HG03025 (cell line): ENCODE data around the gene FAM20C.
"Not testable (repeated sequence)": the region's sequence is repeated elsewhere in the genome, so short reads cannot be mapped to it uniquely, and the experiment has no call there.

Source experiments
- ATAC-seq: cut with Tn5 transposase; IDR thresholded peaks from one replicate; pipeline ENCODE4 v1.9.1; 2021; ENCODE audit warnings: mild to moderate bottlenecking, moderate library complexity; ENCODE audit not compliant: unreplicated experiment, low FRiP score

FAM20C gene

DNA sequence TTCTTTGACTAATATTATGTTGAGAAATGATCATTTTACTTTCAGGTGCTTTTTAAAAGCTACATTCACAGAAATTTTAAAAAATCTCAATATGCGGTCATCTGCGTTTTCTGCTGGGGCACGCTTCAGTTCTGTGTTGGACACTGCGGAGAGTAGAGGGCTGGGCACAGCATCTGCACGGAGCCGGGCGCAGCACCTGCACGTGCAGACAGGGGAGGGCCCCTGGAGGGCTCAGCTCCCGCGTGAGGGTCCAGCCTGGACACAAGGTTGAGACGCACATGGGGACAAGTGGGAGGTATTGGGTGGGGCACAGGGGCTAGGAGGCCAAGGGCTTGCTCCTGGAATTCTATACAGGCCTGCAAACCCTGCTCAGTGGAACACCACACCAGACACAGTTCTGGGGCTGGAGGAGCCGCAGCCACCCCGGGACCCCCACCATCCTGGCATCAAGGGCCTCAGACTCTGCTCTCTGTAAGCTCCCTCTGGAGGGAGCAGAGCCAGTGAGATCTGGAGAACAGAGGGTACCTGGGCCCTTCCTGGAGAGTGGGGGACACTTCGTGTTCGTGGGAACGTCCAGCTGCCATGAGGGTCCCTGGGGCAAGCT, 20.4 kb upstream of the FAM20C start:
- no peak for ATAC-seq

DNA sequence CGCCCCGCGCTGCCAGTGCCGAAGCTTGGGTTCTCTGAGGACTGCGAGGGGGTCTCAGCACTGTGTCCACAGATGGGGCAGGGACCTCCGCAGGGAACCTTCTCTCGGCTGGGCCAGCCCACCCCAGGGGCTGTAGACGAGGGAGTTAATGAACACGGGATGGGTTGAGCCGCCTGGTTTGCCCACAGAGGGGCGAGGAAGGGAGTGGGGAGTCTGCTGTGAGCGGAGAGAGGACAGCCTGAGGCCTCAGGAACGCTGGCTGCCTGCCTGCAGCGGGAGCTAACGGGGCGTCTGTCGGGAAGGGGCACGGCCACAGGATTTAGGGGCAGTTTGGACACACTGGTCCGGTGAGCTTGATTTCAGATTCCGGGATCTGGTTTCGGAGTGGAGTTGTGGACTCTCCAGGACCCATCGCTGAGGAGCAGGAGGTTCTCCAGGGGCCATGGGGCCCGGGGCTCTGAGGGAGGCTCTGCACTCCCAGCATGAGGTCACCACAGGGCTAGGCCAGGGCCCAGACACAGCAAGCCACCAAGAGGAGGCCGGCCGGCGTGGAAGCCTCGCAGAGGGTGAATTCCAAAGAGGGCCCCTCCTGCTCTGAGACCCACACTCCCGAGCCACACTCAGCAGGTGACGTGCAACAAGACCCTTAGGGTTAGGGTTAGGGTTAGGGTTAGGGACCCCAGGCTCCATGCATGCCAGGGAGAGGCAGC, 19.0 kb upstream of the FAM20C start:
- ATAC-seq: no peak

DNA sequence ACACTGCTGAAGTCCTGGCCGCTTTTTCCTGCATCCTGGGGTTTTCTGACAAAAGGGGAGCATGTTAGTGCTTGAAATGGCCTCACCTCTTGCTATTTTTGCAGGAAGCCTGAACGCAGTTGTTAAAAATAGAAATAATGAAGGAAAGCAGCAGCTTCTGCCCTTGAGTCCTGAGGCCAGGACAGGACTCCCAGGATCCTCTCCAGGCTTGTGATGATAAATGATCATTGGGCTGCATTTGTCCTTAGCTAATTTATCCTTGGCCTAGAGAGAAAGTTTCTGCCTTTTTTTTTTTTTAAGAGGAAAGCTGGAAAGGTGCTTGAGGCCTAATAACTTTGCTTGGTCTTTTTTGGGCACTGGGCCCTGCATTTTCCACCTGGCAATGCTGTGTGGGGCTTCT, 17.7 kb upstream of the FAM20C start:
- ATAC-seq: no peak

DNA sequence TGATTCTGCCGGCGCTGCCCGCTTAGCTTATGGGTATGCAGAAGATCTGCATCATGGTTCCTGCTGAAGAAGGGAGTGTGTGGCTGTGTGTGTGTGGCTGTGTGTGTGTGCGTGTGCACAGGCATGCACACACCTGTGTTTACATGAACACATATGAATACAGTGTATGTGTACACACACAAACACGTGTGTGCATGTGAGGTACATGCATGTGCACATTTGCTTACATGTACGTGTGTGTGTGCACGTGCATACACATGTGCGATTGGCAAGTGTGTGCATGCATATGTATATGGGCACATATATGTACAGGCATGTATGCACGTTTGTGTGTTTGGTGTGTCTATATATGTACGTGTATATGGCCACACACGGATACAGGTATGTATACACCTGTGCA, 16.4 kb upstream of the FAM20C start:
- ATAC-seq: no peak

DNA sequence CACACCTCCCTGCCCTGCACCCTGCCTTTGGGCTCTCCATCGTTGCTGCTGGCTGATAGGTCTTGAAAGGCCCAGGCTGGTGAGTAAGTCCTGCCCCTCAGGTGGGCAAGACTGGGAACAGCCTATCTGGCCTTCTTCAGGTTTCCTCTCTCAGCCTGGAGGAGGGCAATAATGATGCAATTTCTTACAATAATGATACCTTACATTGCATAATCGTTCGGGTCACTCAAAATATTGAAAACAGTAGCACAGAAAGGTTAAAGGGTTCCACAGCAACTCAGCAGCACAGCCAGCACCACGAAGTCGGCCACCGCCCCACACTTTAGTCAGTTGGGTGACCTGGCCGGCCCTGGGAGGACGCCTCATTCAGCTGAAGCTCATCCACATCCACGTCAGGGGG, 16.0 kb upstream of the FAM20C start:
- no peak for ATAC-seq

DNA sequence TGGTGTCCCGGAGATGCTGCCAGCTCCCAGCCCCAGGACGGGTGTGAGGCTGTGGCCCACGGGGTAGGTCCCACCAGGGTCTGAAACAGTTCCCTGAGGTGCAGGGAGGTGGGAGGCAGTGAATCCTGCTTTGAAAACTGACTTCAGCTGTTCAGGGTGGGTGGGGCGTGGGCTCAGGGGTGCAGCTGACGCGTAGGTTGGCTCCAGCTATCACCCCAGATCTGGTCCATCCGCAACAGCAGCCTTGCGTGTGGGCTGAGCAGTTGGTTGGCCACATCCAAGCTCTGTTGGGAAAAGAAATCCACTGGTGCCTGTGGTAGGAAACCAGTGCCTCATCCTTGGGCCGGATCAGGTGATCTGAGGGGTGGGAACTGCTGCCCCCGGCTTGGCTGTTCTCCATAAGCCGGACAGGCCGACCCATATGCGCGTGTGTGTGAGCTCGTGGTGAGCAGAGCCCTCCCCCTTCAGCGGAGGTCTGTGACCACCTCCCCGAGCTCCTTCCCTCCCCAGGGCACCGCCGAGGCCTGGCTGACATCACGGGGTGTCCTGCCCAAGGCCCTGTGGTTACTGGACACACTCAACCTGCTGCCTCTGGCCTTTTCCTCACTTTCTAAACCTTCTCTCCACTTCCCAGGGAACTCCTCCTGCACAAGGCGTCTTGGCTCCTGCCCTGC, 15.4 kb upstream of the FAM20C start:
- ATAC-seq: no peak

DNA sequence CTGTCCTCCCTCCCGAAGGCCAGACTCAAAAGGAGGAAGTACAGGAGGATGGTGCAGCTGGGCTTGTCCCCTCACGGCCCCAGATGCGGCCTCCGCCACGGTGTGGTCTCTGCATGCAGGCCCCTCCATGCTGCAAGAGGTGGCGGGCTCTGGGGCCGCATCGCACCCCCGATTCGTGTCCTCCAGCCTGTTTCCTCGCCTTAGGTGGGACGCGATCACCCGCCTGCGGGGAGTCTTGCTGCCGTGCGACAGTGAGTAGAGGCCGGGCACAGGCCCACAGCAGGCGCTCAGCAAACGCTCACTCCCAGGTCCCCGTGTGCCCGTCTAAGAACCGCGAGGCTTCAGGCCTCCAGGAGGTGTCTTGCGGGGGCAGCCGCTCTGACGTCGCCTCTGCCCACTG, 13.9 kb upstream of the FAM20C start:
- ATAC-seq: no peak

DNA sequence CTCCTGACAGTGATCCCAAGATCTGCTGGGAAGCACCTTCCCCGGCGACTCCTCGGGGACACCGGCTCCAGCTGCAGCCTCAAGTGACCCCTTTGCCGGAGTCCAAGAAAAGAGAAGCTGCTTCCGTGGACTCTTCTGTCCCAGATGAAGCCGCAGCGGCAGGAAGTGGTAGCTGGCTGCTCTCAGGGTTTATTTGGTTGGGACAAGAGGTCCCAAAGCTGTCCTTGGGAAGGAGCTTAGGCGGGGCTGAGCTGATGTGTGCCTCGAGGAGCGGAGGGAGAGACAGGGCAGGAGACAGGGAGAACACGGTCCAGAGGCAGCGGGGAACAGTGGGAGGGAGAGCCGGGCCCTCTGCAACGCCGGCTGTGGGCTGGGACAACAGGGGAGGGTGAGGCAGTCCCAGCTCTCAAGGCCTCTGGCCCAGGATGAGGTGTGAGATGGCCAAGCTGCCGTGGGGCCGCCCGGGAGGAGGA, 13.1 kb upstream of the FAM20C start:
- no peak for ATAC-seq

DNA sequence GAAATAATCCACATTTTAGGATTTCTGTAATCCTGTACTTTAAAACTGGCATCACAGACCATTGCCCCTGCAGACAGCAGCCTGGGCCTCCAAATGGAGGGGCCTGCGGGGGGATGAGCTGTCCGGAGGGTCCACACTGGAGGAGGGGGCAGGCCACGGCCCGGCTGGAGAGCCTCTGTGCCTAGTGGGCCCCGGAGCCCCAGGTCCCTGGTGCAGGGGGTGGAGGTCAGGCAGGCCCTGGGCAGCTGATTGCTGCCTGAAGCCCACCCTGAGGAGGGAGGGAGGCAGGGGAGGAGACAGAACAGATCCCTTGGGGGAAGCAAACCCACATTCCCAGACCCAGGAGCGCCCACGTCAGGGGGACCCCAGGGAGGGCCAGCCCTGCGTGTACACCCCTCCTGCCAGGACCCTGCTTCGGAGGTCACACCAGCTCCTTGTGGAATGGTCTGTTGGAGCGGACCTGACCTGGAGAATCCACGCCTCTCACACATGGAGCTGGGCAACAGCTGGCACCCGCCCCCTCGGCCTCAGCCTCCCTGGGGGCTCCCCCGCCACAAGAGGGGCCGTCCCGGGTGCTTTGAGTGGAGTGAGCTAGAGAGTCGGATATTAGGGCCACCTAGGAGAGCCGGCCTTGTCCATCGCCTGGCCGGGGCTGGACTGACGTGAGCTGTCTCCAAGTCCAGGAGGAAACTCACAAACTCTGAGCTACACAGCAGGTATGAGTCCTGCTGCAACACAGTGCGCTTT, 12.2 kb upstream of the FAM20C start:
- no peak for ATAC-seq

DNA sequence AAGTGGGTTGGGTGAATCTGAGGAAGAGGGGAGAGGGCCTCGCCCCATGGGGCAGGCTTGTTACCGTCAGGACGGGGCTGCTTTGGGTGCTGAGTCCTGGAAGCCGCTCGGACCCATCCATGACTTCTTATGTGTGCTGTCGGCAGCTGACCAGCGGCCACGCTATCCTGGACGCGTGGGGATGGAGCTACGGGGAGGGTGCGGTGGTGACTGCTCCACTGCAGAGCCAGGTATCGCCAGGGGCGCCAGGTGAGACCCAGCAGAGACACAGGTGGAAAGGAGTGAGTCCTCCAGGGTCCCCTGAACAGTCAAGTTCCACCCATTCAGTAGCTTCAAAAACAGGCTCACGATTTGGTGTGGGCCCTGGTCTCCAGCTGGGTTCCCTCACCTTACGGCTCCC, 10.6 kb upstream of the FAM20C start:
- no peak for ATAC-seq

DNA sequence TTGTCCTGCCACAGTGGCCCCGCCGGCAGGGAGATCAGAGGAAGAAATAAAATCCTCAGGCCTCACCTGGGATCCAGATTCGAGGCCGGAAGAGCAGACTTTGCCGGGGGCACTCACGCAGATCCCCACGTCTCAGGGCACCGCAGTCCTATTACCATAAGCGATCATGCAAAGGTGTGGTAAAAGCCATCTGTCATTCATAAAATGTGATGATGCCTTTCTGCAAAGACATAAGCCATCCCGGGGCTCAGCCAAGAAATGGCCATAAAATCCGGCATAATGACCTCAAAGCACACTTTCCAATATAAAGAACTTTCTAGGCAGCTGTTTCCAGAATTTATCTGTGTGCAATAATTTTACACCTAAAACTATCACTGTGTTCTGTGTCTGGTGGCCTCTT, 9.9 kb upstream of the FAM20C start:
- ATAC-seq: not testable (repeated sequence)

DNA sequence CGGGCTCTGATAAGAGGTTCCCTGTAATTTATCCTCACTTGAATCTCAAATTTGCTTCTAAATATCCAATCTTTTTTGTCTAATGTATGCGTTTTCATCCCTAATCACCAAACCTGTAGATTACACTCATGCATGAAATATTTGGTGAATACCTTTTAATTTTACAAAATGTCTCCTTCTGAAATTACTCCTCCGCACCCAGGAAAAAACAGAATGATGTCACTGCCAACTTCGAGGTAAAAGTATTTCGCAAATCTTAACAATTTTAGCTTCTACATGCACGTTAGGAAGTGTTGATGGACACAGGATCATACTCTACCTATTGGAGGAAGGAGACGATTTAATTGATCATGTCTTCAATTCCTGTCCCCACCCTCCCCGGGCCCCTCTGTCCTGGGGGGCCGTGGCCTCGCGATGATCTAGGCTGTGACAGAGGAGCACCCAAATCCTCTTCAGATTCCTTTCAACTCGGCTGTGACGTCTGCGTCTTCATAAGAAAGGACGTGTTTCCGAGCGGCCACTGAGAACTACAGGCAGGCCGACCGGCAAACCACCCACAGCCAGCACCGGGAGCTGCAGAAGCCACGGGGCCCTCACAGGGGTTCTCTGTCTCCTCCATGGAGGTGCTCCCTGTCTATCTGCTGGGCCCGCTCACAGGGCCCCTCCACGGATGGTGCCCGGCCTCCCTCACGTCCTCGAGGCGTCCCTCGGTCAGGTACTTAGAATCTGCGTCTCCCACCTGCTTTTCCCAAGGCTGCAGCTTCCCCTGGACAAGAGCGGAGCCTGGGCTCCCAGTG, 8.7 kb upstream of the FAM20C start:
- no peak for ATAC-seq

DNA sequence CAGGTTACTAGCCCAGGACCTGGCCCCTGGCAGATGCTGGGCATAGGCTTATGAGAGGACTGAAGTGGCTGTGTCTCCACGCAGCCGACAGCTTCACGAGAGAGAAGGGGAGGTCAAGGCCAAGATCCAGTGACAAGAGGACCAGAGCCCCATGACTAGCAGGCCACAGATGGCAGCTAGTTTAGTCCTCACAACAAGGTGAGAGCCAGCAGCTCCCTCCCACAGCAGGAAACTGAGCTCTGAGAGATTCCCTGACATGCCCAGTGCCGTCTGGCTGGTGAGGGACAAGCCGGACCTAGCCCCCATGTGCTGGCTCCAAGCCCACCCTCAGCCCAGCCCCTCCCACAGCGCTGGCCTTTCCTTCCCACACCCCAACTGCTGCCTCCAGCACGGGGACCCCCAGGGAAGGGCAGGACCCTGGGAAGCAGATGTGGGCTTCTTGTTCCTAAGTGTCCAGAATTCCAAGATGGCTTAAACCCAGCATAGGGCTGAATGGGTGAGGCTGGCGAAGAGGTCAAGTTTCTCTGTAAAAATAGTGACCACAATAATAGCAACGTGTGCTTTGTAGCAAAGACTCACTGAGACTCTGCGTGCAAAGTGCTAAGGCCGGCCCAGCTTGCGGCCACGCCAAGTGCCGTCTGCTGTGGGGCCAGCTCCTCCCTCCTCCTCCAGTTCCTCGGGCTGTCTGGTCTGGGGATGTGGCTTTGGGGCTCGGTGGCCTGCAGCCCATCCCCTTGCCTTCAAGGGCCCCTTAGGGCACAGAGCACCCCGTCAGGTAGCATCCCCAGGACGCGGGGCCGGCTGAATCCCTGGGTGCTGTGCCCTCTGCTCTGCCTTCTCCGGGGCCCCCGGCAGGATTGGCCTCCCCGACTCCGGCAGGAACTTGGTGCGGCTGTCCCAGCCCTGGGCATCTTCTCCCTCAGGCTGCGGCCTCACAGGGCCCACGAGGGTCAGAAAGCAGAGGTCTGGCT, 7.8 kb upstream of the FAM20C start:
- ATAC-seq: no peak

DNA sequence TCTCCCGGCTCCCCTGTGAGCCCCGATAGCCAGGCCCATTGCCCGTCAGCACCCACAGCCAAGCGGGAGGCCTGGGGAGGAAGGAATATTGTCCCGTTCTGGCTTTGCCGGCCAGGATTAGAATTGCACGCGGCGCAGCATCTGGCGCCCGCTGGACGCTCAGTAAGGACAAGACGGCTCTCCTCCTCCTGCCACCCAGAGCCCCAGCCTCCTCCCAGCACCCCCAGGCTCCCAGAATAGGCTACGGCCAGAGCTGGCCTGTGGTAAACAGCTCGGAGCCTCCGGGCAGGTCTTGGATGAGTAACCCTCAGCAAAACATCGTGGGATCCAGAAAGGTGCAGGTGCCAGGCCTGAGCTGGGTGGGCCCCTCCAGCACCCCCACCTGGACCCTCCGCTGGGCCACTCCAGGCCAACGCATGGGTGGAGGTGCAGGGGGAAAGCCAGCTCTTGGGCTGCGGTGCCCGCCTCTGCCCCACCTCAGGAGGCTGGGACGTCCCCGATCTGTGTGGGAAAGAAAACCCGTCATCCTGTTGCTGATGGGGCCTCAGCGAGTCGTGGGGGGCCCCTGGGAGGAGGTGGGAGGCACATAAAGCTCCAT, 5.8 kb upstream of the FAM20C start:
- ATAC-seq: no peak

DNA sequence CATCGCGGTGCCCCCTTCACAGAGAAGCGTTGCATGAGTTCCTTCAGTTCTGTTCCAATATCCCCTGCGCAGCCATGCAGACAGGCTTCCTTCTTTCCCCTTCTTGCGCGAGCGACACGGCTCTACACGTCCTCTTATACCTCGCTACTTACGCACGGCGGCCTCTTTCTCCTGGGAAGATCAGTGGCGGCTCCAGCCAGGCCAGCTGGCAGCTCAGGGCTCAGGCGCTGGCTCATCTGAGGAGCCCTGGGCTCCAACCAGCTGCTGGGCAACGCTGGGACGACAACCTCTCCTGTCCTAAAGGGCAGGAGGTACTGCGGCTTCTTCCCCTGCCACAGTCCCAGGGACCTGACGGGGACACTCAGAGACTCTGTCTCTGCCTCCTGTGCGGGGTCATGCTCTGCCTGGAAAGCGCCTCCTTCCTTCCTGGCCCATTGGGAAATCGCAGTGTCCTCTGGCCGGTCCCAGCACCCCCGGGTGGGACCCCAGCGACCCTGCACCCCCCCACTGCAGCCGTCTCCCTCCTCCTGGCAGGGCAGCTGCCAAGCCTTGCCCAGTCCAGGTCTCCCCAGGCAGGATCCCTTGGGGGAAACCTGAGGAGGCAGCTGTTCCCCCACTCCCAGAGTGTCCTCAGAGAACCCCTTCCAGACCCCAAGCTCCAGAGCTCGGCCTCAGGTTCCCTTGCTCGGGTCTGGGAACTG, 5.0 kb upstream of the FAM20C start:
- no peak for ATAC-seq

DNA sequence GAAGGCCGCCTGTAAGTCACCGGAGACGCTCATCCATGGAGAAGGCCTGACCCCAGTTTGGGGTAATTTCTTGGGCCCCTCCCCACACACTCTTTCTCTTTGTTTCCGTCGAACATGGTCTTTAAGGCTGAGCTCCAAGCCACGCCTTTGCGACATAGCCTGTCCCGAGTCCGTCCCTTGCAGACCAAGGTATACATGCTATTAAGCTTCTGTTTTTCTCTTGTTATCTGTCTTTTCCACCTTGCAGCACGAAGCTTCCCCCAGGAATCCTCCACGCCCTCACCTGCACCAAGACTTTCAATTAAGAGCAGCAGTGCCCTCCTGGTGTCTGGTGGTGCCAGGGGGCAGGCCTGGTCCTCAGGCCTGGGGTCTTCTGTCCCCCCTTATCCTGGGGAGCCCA, 4.2 kb upstream of the FAM20C start:
- no peak for ATAC-seq

DNA sequence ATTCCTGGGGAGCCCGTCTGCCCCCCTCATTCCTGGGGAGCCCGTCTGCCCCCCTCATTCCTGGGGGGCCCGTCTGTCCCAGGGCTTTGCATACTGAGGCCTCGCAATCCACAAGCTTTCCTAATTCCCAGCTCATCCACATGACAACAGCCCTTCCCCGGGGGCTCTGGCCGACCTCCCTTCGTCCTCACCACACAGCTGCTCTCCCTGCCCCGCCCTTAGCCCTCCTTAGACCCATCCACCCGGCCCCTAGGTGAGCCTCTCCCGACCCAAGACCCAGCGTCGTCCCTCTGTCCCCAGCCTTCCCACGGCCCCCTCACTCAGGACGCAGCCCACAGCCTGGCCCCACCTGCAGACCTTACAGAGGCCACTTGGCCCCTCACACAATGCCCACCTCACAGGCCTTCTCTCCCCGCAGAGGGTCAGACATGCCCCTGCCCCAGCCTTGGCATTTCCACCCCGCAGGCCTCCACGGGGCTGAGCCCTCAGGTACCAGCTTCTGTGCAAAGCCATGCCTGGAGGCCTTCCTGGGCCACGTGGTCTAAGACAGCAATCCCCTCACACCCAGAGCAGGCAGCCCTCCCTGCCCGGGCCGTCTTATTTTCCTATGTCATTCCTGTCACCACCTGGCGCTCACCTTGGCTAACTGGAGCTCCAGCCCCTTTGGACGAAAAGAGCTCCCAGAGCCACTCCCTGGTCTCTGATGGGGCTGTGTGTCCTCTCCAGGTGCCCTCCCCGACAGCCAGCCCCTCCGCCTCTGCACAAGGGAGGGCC, 3.5 kb upstream of the FAM20C start:
- ATAC-seq: no peak

DNA sequence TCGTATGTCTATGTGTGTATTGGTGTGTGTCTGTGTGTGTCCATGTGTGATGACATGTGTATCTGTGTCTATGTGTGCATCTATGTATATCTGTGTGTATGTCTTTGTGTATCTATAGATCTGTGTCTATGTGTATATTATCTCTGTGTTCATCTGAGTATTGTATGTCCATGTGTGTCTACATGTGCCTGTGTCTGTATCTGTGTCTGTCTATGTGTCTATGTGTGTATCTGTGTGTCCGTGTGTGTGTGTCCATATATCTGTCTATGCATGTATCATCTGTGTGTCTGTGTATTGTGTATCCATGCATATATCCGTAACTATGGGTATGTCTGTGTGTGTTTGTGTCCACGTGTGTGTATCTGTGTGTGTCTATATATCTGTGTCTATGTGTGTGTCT, 2.7 kb upstream of the FAM20C start:
- no peak for ATAC-seq
